Esophagus muscularis mucosa (tissue), 3 donors: ENCODE results near the gene PPP1R14B.

ENCODE experiments used
- POLR2A ChIP-seq: fragments of 450-650 bp; IDR thresholded peaks from one replicate; pipeline ENCODE4 v1.6.1; 2017; ENCODE audit warnings: antibody characterized with exemption, moderate library complexity, mild to moderate bottlenecking, low read depth
- TF ChIP-seq, protein P1 (sequence below), 3 experiments: fragments of 200-600 bp in 2 of 3; fragments of 450-650 bp in 1 of 3; sonication (generic) in 2 of 3; IDR thresholded peaks; one replicate each; pipeline ENCODE4 v1.5.1; 2017 to 2019; ENCODE audit warnings: antibody characterized with exemption in 3 of 3, mild to moderate bottlenecking in 2 of 3, moderate library complexity in 1 of 3

DNA sequence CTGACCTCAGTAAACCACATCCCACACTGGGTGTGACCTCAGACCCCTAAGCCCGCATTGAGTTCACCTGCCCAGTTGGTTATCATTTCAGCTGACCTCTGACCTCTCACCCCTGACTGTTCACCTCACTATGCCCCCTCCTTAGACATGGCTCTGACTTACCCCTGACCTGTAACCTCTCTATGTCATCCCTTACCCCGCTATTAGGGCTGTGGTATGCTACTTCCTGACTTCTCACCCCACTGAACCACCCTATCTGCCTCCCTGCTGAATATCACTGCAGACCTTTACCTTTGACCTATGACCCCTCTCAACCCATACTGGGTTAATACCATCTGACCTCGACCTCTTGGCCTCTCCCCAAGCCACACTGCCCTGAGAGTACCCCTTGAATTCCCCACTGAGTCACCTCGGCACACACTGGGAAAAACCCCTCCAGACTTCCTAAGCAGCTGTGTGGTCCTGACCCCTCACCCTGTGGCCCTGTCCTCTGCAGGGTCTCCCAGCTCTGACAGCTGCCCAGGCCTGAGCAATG is 12.9 kb upstream of the PPP1R14B start:
- TF ChIP-seq, protein P1, sequence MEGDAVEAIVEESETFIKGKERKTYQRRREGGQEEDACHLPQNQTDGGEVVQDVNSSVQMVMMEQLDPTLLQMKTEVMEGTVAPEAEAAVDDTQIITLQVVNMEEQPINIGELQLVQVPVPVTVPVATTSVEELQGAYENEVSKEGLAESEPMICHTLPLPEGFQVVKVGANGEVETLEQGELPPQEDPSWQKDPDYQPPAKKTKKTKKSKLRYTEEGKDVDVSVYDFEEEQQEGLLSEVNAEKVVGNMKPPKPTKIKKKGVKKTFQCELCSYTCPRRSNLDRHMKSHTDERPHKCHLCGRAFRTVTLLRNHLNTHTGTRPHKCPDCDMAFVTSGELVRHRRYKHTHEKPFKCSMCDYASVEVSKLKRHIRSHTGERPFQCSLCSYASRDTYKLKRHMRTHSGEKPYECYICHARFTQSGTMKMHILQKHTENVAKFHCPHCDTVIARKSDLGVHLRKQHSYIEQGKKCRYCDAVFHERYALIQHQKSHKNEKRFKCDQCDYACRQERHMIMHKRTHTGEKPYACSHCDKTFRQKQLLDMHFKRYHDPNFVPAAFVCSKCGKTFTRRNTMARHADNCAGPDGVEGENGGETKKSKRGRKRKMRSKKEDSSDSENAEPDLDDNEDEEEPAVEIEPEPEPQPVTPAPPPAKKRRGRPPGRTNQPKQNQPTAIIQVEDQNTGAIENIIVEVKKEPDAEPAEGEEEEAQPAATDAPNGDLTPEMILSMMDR (IDR thresholded peaks at IDR 0.05), result no peak
- TF ChIP-seq POLR2A, result no peak
